C4-2B (cell line): ENCODE measurements around the gene TIGD2.

Experiments
- CTCF ChIP-seq: fragments of 450-650 bp; conservative IDR thresholded peaks from 2 replicates; pipeline ENCODE4 v1.5.1; 2017; ENCODE audit warnings: mild to moderate bottlenecking
- ZFX ChIP-seq: fragments of 450-650 bp; IDR thresholded peaks from 2 replicates; pipeline ENCODE4 v1.6.1; 2017

GRCh38 chr4:89113415-89113814 is 2.1 kb downstream of the TIGD2 start:
- TF ChIP-seq CTCF (no peak), ZFX (no peak)
